SK-N-SH (cell line): ENCODE measurements around the gene LPP. TPM values are rescaled to one million over a fixed set of nuclear protein-coding genes. Genes with fewer than 3 reads are reported as not detected.

Source experiments
- CTCF ChIA-PET: fragments of 300-600, 350-600 bp; formaldehyde crosslinking; extraction: SDS; loops from one replicate; lab custom pipeline; 2021; lab: Yijun Ruan, JAX
- POLR2A ChIA-PET: fragments of 350-600 bp; sonication (Branson Sonifier 250); formaldehyde crosslinking; extraction: SDS; loops from one replicate; lab custom pipeline; 2020; ENCODE audit warnings: antibody characterized with exemption, inconsistent platforms; lab: Yijun Ruan, JAX
- DNase-seq: peaks from one replicate; pipeline ENCODE4 v3.0.0; 2012
- H2AFZ ChIP-seq: fragments of 200-600 bp; sonication (generic); 2 replicates; pipeline ENCODE4 v1.8.1; 2016; ENCODE audit warnings: antibody characterized with exemption, mild to moderate bottlenecking, low read depth
- H3F3A ChIP-seq: fragments of 200-600 bp; sonication (generic); replicated peaks from 2 replicates; pipeline ENCODE3; 2016; ENCODE audit warnings: antibody characterized with exemption, mild to moderate bottlenecking; ENCODE audit not compliant: insufficient read depth
- H3K27ac ChIP-seq, 2 experiments: fragments of 200-500 bp in 1 of 2; fragments of 200-600 bp in 1 of 2; sonication (Bioruptor generic) in 1 of 2; sonication (generic), shearing (Covaris generic) in 1 of 2; 2 replicates each; pipeline versions ENCODE4 v1.5.1 to v1.6.1; 2014 to 2016; ENCODE audit warnings: low read depth in 2 of 2, inconsistent platforms in 1 of 2, low read length in 1 of 2, mild to moderate bottlenecking in 1 of 2, mixed read lengths in 1 of 2
- H3K27me3 ChIP-seq: fragments of 200-600 bp; sonication (generic), shearing (Covaris generic); 2 replicates; pipeline ENCODE4 v1.6.1; 2016; ENCODE audit warnings: mixed run types; ENCODE audit not compliant: insufficient read depth
- H3K36me3 ChIP-seq, 2 experiments: fragments of 200-500 bp in 1 of 2; fragments of 200-600 bp in 1 of 2; sonication (Bioruptor generic) in 1 of 2; sonication (generic) in 1 of 2; replicated peaks in 1 of 2; 2 replicates each; pipeline versions ENCODE3 to v1.5.1; 2014 to 2016; ENCODE audit warnings: low read length in 1 of 2, mild to moderate bottlenecking in 1 of 2; ENCODE audit not compliant: insufficient read depth in 2 of 2, control insufficient read depth in 1 of 2
- H3K4me1 ChIP-seq, 2 experiments: fragments of 200-500 bp in 1 of 2; fragments of 200-600 bp in 1 of 2; sonication (Bioruptor generic) in 1 of 2; sonication (generic), shearing (Covaris generic) in 1 of 2; 2 replicates each; pipeline versions ENCODE4 v1.5.1 to v1.6.1; 2014 to 2016; ENCODE audit warnings: low read depth in 1 of 2, low read length in 1 of 2, mixed run types in 1 of 2; ENCODE audit not compliant: insufficient read depth in 2 of 2, control insufficient read depth in 1 of 2
- H3K4me2 ChIP-seq: fragments of 200-600 bp; sonication (generic), shearing (Covaris generic); 2 replicates; pipeline ENCODE4 v1.6.1; 2017; ENCODE audit warnings: mixed run types
- H3K4me3 ChIP-seq, 2 experiments: fragments of 200-500 bp in 1 of 2; fragments of 200-600 bp in 1 of 2; sonication (Bioruptor generic) in 1 of 2; sonication (generic), shearing (Covaris generic) in 1 of 2; 2 replicates each; pipeline versions ENCODE4 v1.5.1 to v1.8.1; 2014 to 2016; ENCODE audit warnings: low read depth in 2 of 2, inconsistent platforms in 1 of 2, low read length in 1 of 2, mild to moderate bottlenecking in 1 of 2, mixed read lengths in 1 of 2, moderate library complexity in 1 of 2
- H3K79me2 ChIP-seq: fragments of 200-600 bp; sonication (generic); 2 replicates; pipeline ENCODE4 v1.8.1; 2017; ENCODE audit warnings: mild to moderate bottlenecking; ENCODE audit not compliant: insufficient read depth
- H3K9ac ChIP-seq: fragments of 200-600 bp; sonication (generic); 2 replicates; pipeline ENCODE4 v1.6.1; 2017; ENCODE audit warnings: mixed run types
- H3K9me2 ChIP-seq: fragments of 200-600 bp; sonication (generic); 2 replicates; pipeline ENCODE4 v1.6.1; 2017; ENCODE audit warnings: mixed run types
- H3K9me3 ChIP-seq: fragments of 200-600 bp; sonication (generic); 2 replicates; pipeline ENCODE4 v1.6.1; 2017; ENCODE audit warnings: mixed run types, mild to moderate bottlenecking, moderate library complexity
- H4K20me1 ChIP-seq: fragments of 200-600 bp; sonication (generic); 2 replicates; pipeline ENCODE4 v1.6.1; 2017; ENCODE audit warnings: mild to moderate bottlenecking, mixed run types; ENCODE audit not compliant: insufficient read depth
- ELF1 ChIP-seq: IDR thresholded peaks from 2 replicates; pipeline ENCODE4 v1.4.0; 2012
- EP300 ChIP-seq, 2 experiments: IDR thresholded peaks; 2 replicates each; pipeline versions ENCODE4 v1.4.0 to v1.6.1; 2012; ENCODE audit warnings: borderline replicate concordance in 1 of 2, low read depth in 1 of 2, low read length in 1 of 2
- FOSL2 ChIP-seq: IDR thresholded peaks from 2 replicates; pipeline ENCODE4 v1.4.0; 2012; ENCODE audit warnings: low read depth, mild to moderate bottlenecking, moderate library complexity, borderline replicate concordance
- FOXM1 ChIP-seq: IDR thresholded peaks from 2 replicates; pipeline ENCODE4 v1.4.0; 2012; ENCODE audit warnings: low read depth, mild to moderate bottlenecking
- GATA2 ChIP-seq: sonication (generic); formaldehyde crosslinking; IDR thresholded peaks from 2 replicates; pipeline ENCODE4 v1.5.0; 2020; ENCODE audit warnings: mild to moderate bottlenecking, missing genetic modification reagents
- JUND ChIP-seq: IDR thresholded peaks from 2 replicates; pipeline ENCODE4 v1.4.0; 2012
- MEF2A ChIP-seq: IDR thresholded peaks from 2 replicates; pipeline ENCODE4 v1.4.0; 2012; ENCODE audit warnings: low read depth, borderline replicate concordance
- RAD21 ChIP-seq: IDR thresholded peaks from 2 replicates; pipeline ENCODE4 v1.6.1; 2012; ENCODE audit warnings: mild to moderate bottlenecking, low read length
- RFX5 ChIP-seq: IDR thresholded peaks from 2 replicates; pipeline ENCODE4 v1.6.1; 2012; ENCODE audit warnings: mild to moderate bottlenecking, improper control_type of control experiment, low read length
- SIN3A ChIP-seq: IDR thresholded peaks from 2 replicates; pipeline ENCODE4 v1.6.1; 2012; ENCODE audit warnings: low read depth, mild to moderate bottlenecking, low read length, moderate library complexity, borderline replicate concordance
- SMC3 ChIP-seq: IDR thresholded peaks from 2 replicates; pipeline ENCODE4 v1.6.1; 2012; ENCODE audit warnings: low read depth, low read length, improper control_type of control experiment
- TEAD4 ChIP-seq: IDR thresholded peaks from 2 replicates; pipeline ENCODE4 v1.4.0; 2012; ENCODE audit warnings: mild to moderate bottlenecking, borderline replicate concordance; ENCODE audit not compliant: insufficient read depth
- USF1 ChIP-seq: IDR thresholded peaks from 2 replicates; pipeline ENCODE4 v1.4.0; 2012; ENCODE audit warnings: low read depth, borderline replicate concordance
- USF2 ChIP-seq: fragments of 150-350 bp; IDR thresholded peaks from 2 replicates; pipeline ENCODE4 v1.6.1; 2017; ENCODE audit warnings: antibody characterized with exemption, low read length, low read depth, borderline replicate concordance
- YY1 ChIP-seq: IDR thresholded peaks from 2 replicates; pipeline ENCODE4 v1.4.0; 2012; ENCODE audit warnings: low read depth, mild to moderate bottlenecking
- ZBTB33 ChIP-seq: IDR thresholded peaks from 2 replicates; pipeline ENCODE4 v1.4.0; 2012; ENCODE audit warnings: low read depth, borderline replicate concordance
- WGBS: methylation state at CpG from one replicate; pipeline ENCODE4 v1.1.6; 2017; ENCODE audit warnings: low lambda C conversion rate; 5-methylcytosine and 5-hydroxymethylcytosine counted together
- polyA plus RNA-seq, 3 experiments: library from polyadenylated mRNA; depleted of rRNA; stranded (reverse); fragments of >200 nt; gene quantifications; 2 replicates each; pipeline ENCODE4 v1.2.3, GENCODE V29; 2012
- TF ChIP-seq, protein P1 (sequence below): fragments of 150-350 bp; IDR thresholded peaks from 2 replicates; pipeline ENCODE4 v1.6.1; 2016; ENCODE audit warnings: mild to moderate bottlenecking, low read depth, low read length

LPP gene
- polyA plus RNA-seq, 1 of the 3 experiments (the other 2 are of a cell fraction), result 6.6 TPM

GRCh38 chr3:188303823-188304222 lies 149.9 kb downstream of the LPP start:
- peaks cover 7% of the 10 kb centered on the region for H3F3A ChIP-seq
- TF ChIP-seq ELF1, result no peak
- TF ChIP-seq EP300 (IDR thresholded peaks at IDR 0.05; ENCODE audit: borderline replicate concordance in 1 of 2, low read depth in 1 of 2, low read length in 1 of 2), result no peak
- TF ChIP-seq FOXM1, result no peak
- H3K27me3 ChIP-seq, result no peaks in the 10 kb centered on the region
- no peaks in the 10 kb centered on the region for H3K9me3 ChIP-seq
- H3K27ac ChIP-seq, result no peak overlapping the region
- H3K9me2 ChIP-seq, result no peaks in the 10 kb centered on the region
- ChIA-PET POLR2A (no interaction called here), CTCF (no interaction called here)
- no peaks in the 10 kb centered on the region for H4K20me1 ChIP-seq
- H3K36me3 ChIP-seq, result peaks cover 0 to 15% of the 10 kb centered on the region in 2 experiments
- no peak overlapping the region for H2AFZ ChIP-seq
- no peak overlapping the region for H3K4me3 ChIP-seq
- no peak for DNase-seq
- H3K4me2 ChIP-seq, result no peak overlapping the region
- no peak overlapping the region for H3K9ac ChIP-seq
- WGBS, result 95% methylated on average over 3 of the region's 3 CpGs
- peaks cover 0 to 7% of the 10 kb centered on the region in 2 experiments; a peak in 2 of 4 replicates for H3K4me1 ChIP-seq
- H3K79me2 ChIP-seq, result peaks cover 74% of the 10 kb centered on the region

DNA sequence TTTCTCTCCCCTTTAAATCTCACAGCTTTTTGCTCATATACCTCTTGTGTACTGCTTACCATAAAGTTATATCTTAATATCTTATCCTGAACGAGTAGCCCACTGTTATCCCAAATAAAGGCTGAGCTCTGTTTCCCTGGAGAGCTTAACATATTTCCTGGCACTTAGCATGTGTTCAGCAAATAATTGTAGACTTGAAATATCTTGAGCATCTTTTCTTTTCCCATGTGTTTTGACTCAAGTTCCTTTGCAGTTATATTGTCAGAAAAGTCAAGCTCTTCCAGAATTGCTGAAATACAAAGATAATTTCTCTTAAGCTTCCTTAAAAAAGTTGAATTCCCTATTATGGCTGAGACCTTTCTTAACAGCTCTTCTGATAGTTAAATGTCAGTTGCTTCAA lies 150.5 kb downstream of the LPP start:
- TF ChIP-seq SIN3A, result no peak
- TF ChIP-seq, protein P1, sequence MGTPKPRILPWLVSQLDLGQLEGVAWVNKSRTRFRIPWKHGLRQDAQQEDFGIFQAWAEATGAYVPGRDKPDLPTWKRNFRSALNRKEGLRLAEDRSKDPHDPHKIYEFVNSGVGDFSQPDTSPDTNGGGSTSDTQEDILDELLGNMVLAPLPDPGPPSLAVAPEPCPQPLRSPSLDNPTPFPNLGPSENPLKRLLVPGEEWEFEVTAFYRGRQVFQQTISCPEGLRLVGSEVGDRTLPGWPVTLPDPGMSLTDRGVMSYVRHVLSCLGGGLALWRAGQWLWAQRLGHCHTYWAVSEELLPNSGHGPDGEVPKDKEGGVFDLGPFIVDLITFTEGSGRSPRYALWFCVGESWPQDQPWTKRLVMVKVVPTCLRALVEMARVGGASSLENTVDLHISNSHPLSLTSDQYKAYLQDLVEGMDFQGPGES, result no peak
- no peak for TF ChIP-seq SMC3
- no peak for TF ChIP-seq FOXM1
- no peak for TF ChIP-seq GATA2 (CRISPR knock-in tag)
- TF ChIP-seq ELF1, result no peak
- no peak for TF ChIP-seq MEF2A
- TF ChIP-seq FOSL2, result no peak
- DNase-seq, result no peak
- 43% methylated on average over 1 of the region's 1 CpG for WGBS
- Histone ChIP-seq H3K27me3 (no peaks in the 10 kb centered on the region), H3K36me3 (peaks cover 0 to 15% of the 10 kb centered on the region in 2 experiments), H3K9ac (no peak overlapping the region), H3K4me3 (no peak overlapping the region), H2AFZ (no peak overlapping the region), H3K9me2 (no peaks in the 10 kb centered on the region), H3K9me3 (no peaks in the 10 kb centered on the region), H3K27ac (no peak overlapping the region), H3F3A (peaks cover 4% of the 10 kb centered on the region), H3K79me2 (peaks cover 74% of the 10 kb centered on the region), H3K4me1 (peaks cover 0 to 7% of the 10 kb centered on the region in 2 experiments; a peak in 2 of 4 replicates), H3K4me2 (no peak overlapping the region), H4K20me1 (no peaks in the 10 kb centered on the region)
- CTCF ChIA-PET, result interaction anchor here (0.7 kb wide), 1 partner anchor 11 kb away, joined by 3 read pairs; no protein-coding TSS in a partner anchor
- POLR2A ChIA-PET, result no interaction called here

- H3K36me3 ChIP-seq, result peaks cover 0 to 15% of the 10 kb centered on the region in 2 experiments
- H3K79me2 ChIP-seq, result peaks cover 74% of the 10 kb centered on the region
- no peak for DNase-seq
- no peak overlapping the region for H2AFZ ChIP-seq
- H4K20me1 ChIP-seq, result no peaks in the 10 kb centered on the region
- ChIA-PET POLR2A (no interaction called here), CTCF (interaction anchor here (0.7 kb wide), 1 partner anchor 10 kb away, joined by 3 read pairs; no protein-coding TSS in a partner anchor)
- no peaks in the 10 kb centered on the region for H3K27me3 ChIP-seq
- H3K9me2 ChIP-seq, result no peaks in the 10 kb centered on the region
- H3K4me3 ChIP-seq, result no peak overlapping the region
- no peak overlapping the region for H3K27ac ChIP-seq
- no peak overlapping the region for H3K9ac ChIP-seq
- H3K9me3 ChIP-seq, result no peaks in the 10 kb centered on the region
- H3K4me1 ChIP-seq, result no peaks in the 10 kb centered on the region; a peak in 1 of 4 replicates
- no peak overlapping the region for H3K4me2 ChIP-seq
- WGBS, result 97% methylated on average over 2 of the region's 2 CpGs
- peaks cover 8% of the 10 kb centered on the region for H3F3A ChIP-seq
- no peak for TF ChIP-seq EP300 (IDR thresholded peaks at IDR 0.05; ENCODE audit: borderline replicate concordance in 1 of 2, low read depth in 1 of 2, low read length in 1 of 2)
- TF ChIP-seq JUND, result no peak
- TF ChIP-seq YY1, result no peak
- no peak for TF ChIP-seq ZBTB33
- TF ChIP-seq RAD21, result no peak
- no peak for TF ChIP-seq USF1
- TF ChIP-seq TEAD4, result no peak
- TF ChIP-seq RFX5, result no peak
- no peak for TF ChIP-seq USF2
- TF ChIP-seq, protein P1, result no peak
Measured at GRCh38 chr3:188305220-188305619, 151.3 kb downstream of the LPP start.
